Endothelial cell of umbilical vein (primary cell): Measurements from ENCODE around the gene LRP1B.

Experiments
- EZH2 ChIP-seq: IDR thresholded peaks from 2 replicates; pipeline ENCODE4 v1.6.1; 2012; ENCODE audit warnings: borderline replicate concordance, low read depth, mild to moderate bottlenecking, moderate library complexity, low read length, inconsistent platforms; ENCODE audit not compliant: severe bottlenecking
- FOS ChIP-seq: IDR thresholded peaks from 2 replicates; pipeline ENCODE4 v1.6.1; 2011; ENCODE audit warnings: mild to moderate bottlenecking, low read length, moderate library complexity, borderline replicate concordance; ENCODE audit not compliant: insufficient read depth
- GATA2 ChIP-seq: IDR thresholded peaks from 2 replicates; pipeline ENCODE4 v1.7.0; 2011; ENCODE audit warnings: low read depth, mild to moderate bottlenecking, moderate library complexity, mixed read lengths, low read length; ENCODE audit not compliant: insufficient read length, insufficient read depth
- JUN ChIP-seq: IDR thresholded peaks from 2 replicates; pipeline ENCODE4 v1.6.1; 2011; ENCODE audit warnings: borderline replicate concordance, low read depth; ENCODE audit not compliant: insufficient read length, insufficient read depth
- POLR2A ChIP-seq: IDR thresholded peaks from 2 replicates; pipeline ENCODE4 v1.6.1; 2012; ENCODE audit warnings: low read depth, mild to moderate bottlenecking, control low read depth, low read length
- TF ChIP-seq, protein P1 (sequence below), 2 donors: IDR thresholded peaks; 1 replicate in 1 of 2; 2 replicates in 1 of 2; pipeline ENCODE4 v1.5.1; 2011; ENCODE audit warnings: low read length in 2 of 2, mild to moderate bottlenecking in 2 of 2, moderate library complexity in 2 of 2, control low read depth in 1 of 2, inconsistent platforms in 1 of 2, low read depth in 1 of 2; ENCODE audit not compliant: insufficient read depth in 1 of 2; ENCODE audit errors: extremely low read depth in 1 of 2

DNA sequence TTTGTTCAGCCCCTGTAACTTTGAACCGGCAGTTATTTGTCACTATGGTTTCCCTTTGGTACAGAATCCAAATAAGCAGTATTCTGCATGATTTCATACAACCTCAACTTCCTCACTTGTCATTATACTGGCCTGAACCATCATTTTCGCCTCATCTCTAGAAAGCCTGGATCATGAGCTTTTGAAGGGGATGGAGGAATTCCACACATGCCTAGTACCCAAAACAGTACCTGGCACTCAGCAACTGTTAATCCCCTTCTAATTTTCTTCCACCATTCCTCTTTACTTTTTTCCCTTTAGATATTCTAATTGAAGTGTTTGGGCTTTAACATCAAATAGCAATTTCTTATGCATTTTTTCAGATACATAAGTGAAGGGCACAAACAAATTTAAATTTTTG lies 1776.3 kb downstream of the LRP1B start:
- TF ChIP-seq POLR2A: no peak
- TF ChIP-seq, protein P1, sequence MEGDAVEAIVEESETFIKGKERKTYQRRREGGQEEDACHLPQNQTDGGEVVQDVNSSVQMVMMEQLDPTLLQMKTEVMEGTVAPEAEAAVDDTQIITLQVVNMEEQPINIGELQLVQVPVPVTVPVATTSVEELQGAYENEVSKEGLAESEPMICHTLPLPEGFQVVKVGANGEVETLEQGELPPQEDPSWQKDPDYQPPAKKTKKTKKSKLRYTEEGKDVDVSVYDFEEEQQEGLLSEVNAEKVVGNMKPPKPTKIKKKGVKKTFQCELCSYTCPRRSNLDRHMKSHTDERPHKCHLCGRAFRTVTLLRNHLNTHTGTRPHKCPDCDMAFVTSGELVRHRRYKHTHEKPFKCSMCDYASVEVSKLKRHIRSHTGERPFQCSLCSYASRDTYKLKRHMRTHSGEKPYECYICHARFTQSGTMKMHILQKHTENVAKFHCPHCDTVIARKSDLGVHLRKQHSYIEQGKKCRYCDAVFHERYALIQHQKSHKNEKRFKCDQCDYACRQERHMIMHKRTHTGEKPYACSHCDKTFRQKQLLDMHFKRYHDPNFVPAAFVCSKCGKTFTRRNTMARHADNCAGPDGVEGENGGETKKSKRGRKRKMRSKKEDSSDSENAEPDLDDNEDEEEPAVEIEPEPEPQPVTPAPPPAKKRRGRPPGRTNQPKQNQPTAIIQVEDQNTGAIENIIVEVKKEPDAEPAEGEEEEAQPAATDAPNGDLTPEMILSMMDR (IDR thresholded peaks at IDR 0.05; ENCODE audit: extremely low read depth in 1 of 2, insufficient read depth in 1 of 2, low read depth in 1 of 2, low read length in 2 of 2): no peak
- TF ChIP-seq JUN: no peak
- TF ChIP-seq FOS: no peak
- no peak for TF ChIP-seq EZH2
- no peak for TF ChIP-seq GATA2
